Neural cell (in vitro differentiated cells): ENCODE data around the gene CA6.

Source experiments
- EP300 ChIP-seq: fragments of 450-650 bp; conservative IDR thresholded peaks from 2 replicates; pipeline ENCODE4 v1.6.1; 2014; ENCODE audit warnings: antibody characterized with exemption, mild to moderate bottlenecking, moderate library complexity; ENCODE audit not compliant: poor library complexity, severe bottlenecking
- EZH2 ChIP-seq: fragments of 200-600, 300-800 bp; shearing (Covaris generic), sonication (generic); IDR thresholded peaks from 2 replicates; pipeline ENCODE4 v1.6.1; 2014; ENCODE audit warnings: antibody characterized with exemption, low read length, borderline replicate concordance, mild to moderate bottlenecking; ENCODE audit not compliant: insufficient read depth, poor library complexity, severe bottlenecking
- MXI1 ChIP-seq: fragments of 450-650 bp; conservative IDR thresholded peaks from 2 replicates; pipeline ENCODE4 v1.6.1; 2014; ENCODE audit warnings: antibody characterized with exemption, mild to moderate bottlenecking; ENCODE audit not compliant: poor library complexity, severe bottlenecking
- POLR2AphosphoS5 ChIP-seq: IDR thresholded peaks from 2 replicates; pipeline ENCODE4 v1.6.1; 2012
- RAD21 ChIP-seq: fragments of 450-650 bp; conservative IDR thresholded peaks from 2 replicates; pipeline ENCODE4 v1.6.1; 2014; ENCODE audit warnings: antibody characterized with exemption, mild to moderate bottlenecking, moderate library complexity
- SMC3 ChIP-seq: fragments of 450-650 bp; conservative IDR thresholded peaks from 2 replicates; pipeline ENCODE4 v1.6.1; 2014; ENCODE audit warnings: antibody characterized with exemption, mild to moderate bottlenecking, moderate library complexity; ENCODE audit not compliant: poor library complexity
- TAF1 ChIP-seq: IDR thresholded peaks from 2 replicates; pipeline ENCODE4 v1.6.1; 2012; ENCODE audit warnings: low read depth
- TF ChIP-seq, protein P1 (sequence below): fragments of 450-650 bp; IDR thresholded peaks from 2 replicates; pipeline ENCODE4 v1.5.1; 2014; ENCODE audit warnings: antibody characterized with exemption, mild to moderate bottlenecking, moderate library complexity; ENCODE audit not compliant: poor library complexity, severe bottlenecking
- TF ChIP-seq, protein P2 (sequence below): IDR thresholded peaks from 2 replicates; pipeline ENCODE4 v1.6.1; 2012; ENCODE audit warnings: borderline replicate concordance

DNA sequence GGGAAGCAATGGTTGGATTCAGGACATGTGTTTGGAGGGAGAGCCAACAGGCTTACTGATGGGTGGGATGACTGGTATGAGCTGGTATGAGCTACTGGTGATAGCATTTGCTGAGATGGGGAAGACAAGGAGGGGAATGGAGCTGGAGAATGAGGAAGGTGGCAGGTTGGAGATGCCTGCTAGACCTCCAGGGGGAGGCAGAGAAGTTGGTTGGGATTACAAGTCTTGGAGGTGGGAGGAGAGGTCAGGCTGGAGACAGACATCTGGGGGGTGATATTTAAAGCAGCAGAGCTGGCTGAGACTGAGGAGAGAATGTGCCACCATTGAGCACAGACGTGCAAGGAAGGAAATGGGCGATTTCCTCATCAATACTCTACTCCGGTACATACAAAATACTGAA, 35.3 kb upstream of the CA6 start:
- TF ChIP-seq, protein P1, sequence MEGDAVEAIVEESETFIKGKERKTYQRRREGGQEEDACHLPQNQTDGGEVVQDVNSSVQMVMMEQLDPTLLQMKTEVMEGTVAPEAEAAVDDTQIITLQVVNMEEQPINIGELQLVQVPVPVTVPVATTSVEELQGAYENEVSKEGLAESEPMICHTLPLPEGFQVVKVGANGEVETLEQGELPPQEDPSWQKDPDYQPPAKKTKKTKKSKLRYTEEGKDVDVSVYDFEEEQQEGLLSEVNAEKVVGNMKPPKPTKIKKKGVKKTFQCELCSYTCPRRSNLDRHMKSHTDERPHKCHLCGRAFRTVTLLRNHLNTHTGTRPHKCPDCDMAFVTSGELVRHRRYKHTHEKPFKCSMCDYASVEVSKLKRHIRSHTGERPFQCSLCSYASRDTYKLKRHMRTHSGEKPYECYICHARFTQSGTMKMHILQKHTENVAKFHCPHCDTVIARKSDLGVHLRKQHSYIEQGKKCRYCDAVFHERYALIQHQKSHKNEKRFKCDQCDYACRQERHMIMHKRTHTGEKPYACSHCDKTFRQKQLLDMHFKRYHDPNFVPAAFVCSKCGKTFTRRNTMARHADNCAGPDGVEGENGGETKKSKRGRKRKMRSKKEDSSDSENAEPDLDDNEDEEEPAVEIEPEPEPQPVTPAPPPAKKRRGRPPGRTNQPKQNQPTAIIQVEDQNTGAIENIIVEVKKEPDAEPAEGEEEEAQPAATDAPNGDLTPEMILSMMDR, result no peak
- TF ChIP-seq MXI1 (no peak), POLR2AphosphoS5 (no peak), EP300 (no peak), SMC3 (no peak), TAF1 (no peak), RAD21 (no peak), EZH2 (no peak)
- TF ChIP-seq, protein P2, sequence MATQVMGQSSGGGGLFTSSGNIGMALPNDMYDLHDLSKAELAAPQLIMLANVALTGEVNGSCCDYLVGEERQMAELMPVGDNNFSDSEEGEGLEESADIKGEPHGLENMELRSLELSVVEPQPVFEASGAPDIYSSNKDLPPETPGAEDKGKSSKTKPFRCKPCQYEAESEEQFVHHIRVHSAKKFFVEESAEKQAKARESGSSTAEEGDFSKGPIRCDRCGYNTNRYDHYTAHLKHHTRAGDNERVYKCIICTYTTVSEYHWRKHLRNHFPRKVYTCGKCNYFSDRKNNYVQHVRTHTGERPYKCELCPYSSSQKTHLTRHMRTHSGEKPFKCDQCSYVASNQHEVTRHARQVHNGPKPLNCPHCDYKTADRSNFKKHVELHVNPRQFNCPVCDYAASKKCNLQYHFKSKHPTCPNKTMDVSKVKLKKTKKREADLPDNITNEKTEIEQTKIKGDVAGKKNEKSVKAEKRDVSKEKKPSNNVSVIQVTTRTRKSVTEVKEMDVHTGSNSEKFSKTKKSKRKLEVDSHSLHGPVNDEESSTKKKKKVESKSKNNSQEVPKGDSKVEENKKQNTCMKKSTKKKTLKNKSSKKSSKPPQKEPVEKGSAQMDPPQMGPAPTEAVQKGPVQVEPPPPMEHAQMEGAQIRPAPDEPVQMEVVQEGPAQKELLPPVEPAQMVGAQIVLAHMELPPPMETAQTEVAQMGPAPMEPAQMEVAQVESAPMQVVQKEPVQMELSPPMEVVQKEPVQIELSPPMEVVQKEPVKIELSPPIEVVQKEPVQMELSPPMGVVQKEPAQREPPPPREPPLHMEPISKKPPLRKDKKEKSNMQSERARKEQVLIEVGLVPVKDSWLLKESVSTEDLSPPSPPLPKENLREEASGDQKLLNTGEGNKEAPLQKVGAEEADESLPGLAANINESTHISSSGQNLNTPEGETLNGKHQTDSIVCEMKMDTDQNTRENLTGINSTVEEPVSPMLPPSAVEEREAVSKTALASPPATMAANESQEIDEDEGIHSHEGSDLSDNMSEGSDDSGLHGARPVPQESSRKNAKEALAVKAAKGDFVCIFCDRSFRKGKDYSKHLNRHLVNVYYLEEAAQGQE, result no peak
